Measurements from ENCODE around the gene TXK.

TXK gene

DNA sequence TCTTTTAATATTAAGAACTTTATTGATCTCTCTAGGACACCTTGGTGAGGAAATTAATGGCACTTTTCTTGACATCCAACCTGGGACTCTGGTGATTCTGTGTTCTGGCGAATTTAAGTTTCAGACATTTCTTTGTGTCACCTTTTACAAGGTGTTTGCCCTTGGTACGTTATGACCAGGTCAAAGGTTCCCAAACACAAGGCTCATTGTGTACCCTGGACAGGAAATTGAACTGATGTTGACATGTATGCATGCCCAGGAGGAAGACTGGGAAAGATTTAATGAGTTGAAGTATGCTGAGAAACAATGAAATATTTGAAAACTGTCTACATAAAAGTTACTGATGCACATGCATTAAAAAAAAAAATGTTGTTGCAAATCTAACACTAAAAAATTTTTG lies 95.4 kb downstream of the TXK start:
- no peak overlapping the region for H3K4me3 ChIP-seq (ENCODE audit: control insufficient read depth, low read depth, low read length)
- TF ChIP-seq, protein P1, sequence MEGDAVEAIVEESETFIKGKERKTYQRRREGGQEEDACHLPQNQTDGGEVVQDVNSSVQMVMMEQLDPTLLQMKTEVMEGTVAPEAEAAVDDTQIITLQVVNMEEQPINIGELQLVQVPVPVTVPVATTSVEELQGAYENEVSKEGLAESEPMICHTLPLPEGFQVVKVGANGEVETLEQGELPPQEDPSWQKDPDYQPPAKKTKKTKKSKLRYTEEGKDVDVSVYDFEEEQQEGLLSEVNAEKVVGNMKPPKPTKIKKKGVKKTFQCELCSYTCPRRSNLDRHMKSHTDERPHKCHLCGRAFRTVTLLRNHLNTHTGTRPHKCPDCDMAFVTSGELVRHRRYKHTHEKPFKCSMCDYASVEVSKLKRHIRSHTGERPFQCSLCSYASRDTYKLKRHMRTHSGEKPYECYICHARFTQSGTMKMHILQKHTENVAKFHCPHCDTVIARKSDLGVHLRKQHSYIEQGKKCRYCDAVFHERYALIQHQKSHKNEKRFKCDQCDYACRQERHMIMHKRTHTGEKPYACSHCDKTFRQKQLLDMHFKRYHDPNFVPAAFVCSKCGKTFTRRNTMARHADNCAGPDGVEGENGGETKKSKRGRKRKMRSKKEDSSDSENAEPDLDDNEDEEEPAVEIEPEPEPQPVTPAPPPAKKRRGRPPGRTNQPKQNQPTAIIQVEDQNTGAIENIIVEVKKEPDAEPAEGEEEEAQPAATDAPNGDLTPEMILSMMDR (IDR thresholded peaks at IDR 0.05; ENCODE audit: control insufficient read depth, insufficient read depth, low read depth, low read length, missing control alignments): no peak
- no peak for DNase-seq (ENCODE audit: low read depth)

DNA sequence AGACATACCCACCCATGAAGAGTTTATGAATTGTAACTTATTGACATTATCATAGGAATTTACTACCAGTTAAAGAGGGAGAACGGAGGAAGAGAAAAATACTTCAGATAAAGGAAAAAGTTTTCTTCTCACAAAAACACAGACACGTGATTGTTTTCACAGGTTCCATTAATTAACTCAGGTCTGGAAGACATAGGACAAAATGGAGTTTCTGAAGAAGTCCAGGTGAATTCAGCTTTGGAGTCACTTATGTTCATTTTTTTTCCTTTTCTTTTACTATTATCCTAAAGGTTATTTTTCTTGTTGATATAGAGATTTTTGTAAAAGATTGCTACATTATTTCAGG lies 97.0 kb downstream of the TXK start:
- H3K4me3 ChIP-seq (ENCODE audit: control insufficient read depth, low read depth, low read length): no peak overlapping the region
- TF ChIP-seq, protein P1 (IDR thresholded peaks at IDR 0.05; ENCODE audit: control insufficient read depth, insufficient read depth, low read depth, low read length, missing control alignments): no peak
- DNase-seq (ENCODE audit: low read depth): no peak

DNA sequence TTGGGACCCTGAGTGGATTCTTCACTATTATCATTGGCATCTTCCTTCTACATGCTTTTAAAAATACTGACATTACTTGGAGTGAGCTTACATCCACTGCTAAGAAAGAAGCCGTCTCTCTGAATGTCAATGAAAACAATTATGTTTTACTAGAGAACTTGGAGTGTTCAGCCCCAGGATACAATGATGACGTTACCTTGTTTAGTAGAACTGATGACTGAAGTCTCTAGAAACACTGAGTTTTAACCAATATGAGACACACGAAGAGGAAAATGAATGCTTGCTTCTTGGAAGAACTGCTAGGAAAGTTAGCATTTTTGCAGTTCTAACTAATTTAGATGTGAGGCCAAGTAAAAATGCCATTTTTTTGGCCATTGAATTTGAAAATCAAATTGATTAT lies 98.1 kb downstream of the TXK start:
- TF ChIP-seq, protein P1 (IDR thresholded peaks at IDR 0.05; ENCODE audit: control insufficient read depth, insufficient read depth, low read depth, low read length, missing control alignments): no peak
- H3K4me3 ChIP-seq (ENCODE audit: control insufficient read depth, low read depth, low read length): no peak overlapping the region
- DNase-seq (ENCODE audit: low read depth): no peak

DNA sequence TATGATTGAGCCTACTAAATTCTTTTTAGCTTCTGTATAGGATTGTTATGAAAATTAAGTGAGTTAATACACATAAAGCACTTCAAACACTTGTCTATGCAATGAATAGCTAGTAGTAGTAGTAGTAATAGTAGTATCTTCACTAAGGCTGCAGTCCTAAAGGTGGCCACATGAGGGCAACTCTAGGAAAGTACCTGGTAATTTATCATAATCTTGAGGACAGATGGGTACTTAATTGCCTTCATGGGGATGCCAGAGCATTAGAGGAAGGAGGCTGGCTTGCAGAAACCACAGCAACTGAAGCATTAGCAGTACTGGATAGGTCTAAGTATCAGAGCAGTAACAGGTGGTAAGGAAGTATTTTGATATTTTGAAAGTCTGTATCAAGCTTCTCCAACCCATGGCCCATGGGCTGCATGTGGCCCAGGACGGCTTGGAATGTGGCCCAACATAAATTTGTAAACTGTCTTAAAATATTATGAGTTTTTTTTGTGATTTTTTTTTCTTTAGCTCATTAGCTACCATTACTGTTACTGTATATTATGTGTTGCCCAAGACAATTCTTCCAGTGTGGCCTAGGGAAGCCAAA lies 100.1 kb downstream of the TXK start:
- no peak for DNase-seq (ENCODE audit: low read depth)
- TF ChIP-seq, protein P1 (IDR thresholded peaks at IDR 0.05; ENCODE audit: control insufficient read depth, insufficient read depth, low read depth, low read length, missing control alignments): peak; percentile 56
- no peak overlapping the region for H3K4me3 ChIP-seq (ENCODE audit: control insufficient read depth, low read depth, low read length)

DNA sequence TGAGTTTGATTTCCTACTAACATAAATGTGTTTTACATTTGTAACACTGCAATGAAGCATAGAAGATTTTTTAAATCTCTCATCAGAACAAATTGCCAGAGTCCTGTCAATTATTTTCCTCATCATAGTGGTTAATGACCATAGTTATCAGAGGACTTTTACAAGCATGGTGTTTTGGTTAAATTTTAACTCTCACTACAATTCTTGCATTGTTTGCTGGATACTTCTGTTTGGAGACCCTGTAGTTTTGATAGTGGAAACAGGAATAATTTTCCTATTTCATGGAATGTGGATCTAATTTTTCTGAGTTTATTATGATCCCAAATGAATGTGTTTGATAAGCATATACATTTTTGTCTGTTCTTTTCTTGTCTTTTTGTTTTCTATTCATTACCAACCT lies 100.6 kb downstream of the TXK start:
- TF ChIP-seq, protein P1 (IDR thresholded peaks at IDR 0.05; ENCODE audit: control insufficient read depth, insufficient read depth, low read depth, low read length, missing control alignments): no peak
- H3K4me3 ChIP-seq (ENCODE audit: control insufficient read depth, low read depth, low read length): no peak overlapping the region
- no peak for DNase-seq (ENCODE audit: low read depth)

DNA sequence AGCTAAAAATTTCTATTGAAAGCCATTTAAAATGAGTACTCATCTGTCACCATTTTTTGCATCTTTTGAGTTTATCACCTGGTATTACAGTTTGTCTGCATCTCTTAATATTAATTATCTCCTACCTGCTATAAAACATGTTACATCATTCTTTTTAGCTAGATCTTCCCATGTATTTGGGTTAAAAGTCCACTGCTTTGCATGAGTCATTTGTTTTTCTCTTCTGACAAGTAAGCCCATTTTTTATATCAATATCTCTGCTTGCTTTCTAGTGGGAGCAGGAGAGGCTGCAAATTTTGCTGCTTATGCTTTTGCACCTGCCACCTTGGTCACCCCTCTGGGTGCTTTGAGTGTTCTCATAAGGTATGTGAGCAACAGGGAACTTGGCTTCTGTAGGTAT lies 101.3 kb downstream of the TXK start:
- TF ChIP-seq, protein P1 (IDR thresholded peaks at IDR 0.05; ENCODE audit: control insufficient read depth, insufficient read depth, low read depth, low read length, missing control alignments): no peak
- no peak for DNase-seq (ENCODE audit: low read depth)
- H3K4me3 ChIP-seq (ENCODE audit: control insufficient read depth, low read depth, low read length): no peak overlapping the region
